ENCODE results near the gene IMPDH1.

IMPDH1 gene

GRCh38 chr7:128362670-128363069, 47.1 kb downstream of the IMPDH1 start:
- Histone ChIP-seq H3K4me1 (ENCODE audit: low read length) (no peaks in the 10 kb centered on the region; the same call in 1 of the 2 replicates), H2AFZ (ENCODE audit: low read length) (no peak overlapping the region), H3K4me2 (ENCODE audit: low read depth, low read length) (no peak overlapping the region), H4K20me1 (ENCODE audit: insufficient read depth, low read length) (no peaks in the 10 kb centered on the region), H3K9me2 (replicated peaks; ENCODE audit: insufficient read depth, low read length) (no peaks in the 10 kb centered on the region), H3K27me3 (replicated peaks; ENCODE audit: insufficient read depth, low read length) (peaks cover 84% of the 10 kb centered on the region), H3K9me3 (replicated peaks; ENCODE audit: insufficient read depth, low read length) (no peaks in the 10 kb centered on the region), H3K36me3 (replicated peaks; ENCODE audit: insufficient read depth, low read length) (no peaks in the 10 kb centered on the region), H3K9ac (ENCODE audit: low read length) (no peak overlapping the region), H3K79me2 (ENCODE audit: low read length) (no peaks in the 10 kb centered on the region), H3F3A (ENCODE audit: insufficient read depth, low read length) (no peaks in the 10 kb centered on the region), H3K4me3 (ENCODE audit: low read length) (no peak overlapping the region), H3K27ac (ENCODE audit: low read length) (no peak overlapping the region)
- no peak for DNase-seq
- TF ChIP-seq EZH2 (optimal IDR thresholded peaks at IDR 0.05; ENCODE audit: low read depth, low read length) (no peak), CTCF (IDR thresholded peaks at IDR 0.05; ENCODE audit: low read length) (no peak), EZH2phosphoT487 (IDR thresholded peaks at IDR 0.05; ENCODE audit: low read length) (no peak)

- Histone ChIP-seq H3K27me3 (replicated peaks; ENCODE audit: insufficient read depth, low read length) (peaks cover 85% of the 10 kb centered on the region), H3K79me2 (ENCODE audit: low read length) (no peaks in the 10 kb centered on the region), H4K20me1 (ENCODE audit: insufficient read depth, low read length) (no peaks in the 10 kb centered on the region), H3K4me2 (ENCODE audit: low read depth, low read length) (peak within 1 kb of the TSS; percentile 86), H3K27ac (ENCODE audit: low read length) (no peak within 1 kb of the TSS), H3K4me3 (ENCODE audit: low read length) (peak within 1 kb of the TSS; percentile 54), H2AFZ (ENCODE audit: low read length) (peak within 1 kb of the TSS; percentile 51), H3K9me2 (replicated peaks; ENCODE audit: insufficient read depth, low read length) (no peaks in the 10 kb centered on the region), H3K36me3 (replicated peaks; ENCODE audit: insufficient read depth, low read length) (no peaks in the 10 kb centered on the region), H3K9me3 (replicated peaks; ENCODE audit: insufficient read depth, low read length) (no peaks in the 10 kb centered on the region), H3F3A (ENCODE audit: insufficient read depth, low read length) (no peaks in the 10 kb centered on the region), H3K4me1 (ENCODE audit: low read length) (no peaks in the 10 kb centered on the region; the same call in 1 of the 2 replicates), H3K9ac (ENCODE audit: low read length) (no peak within 1 kb of the TSS)
- peak; percentile 40 for DNase-seq
- TF ChIP-seq CTCF (IDR thresholded peaks at IDR 0.05; ENCODE audit: low read length): peak; percentile 22
- TF ChIP-seq EZH2phosphoT487 (IDR thresholded peaks at IDR 0.05; ENCODE audit: low read length): no peak
- TF ChIP-seq EZH2 (optimal IDR thresholded peaks at IDR 0.05; ENCODE audit: low read depth, low read length): no peak
Observed at GRCh38 chr7:128361411-128362379, 48.1 kb downstream of the IMPDH1 start, which contains the start of gene PRRT4. Gene PRRT4 (minus strand): TSS chr7:128361690.

GRCh38 chr7:128360359-128360678, 49.5 kb downstream of the IMPDH1 start:
- no peak overlapping the region for H3K9ac ChIP-seq (ENCODE audit: low read length)
- no peak overlapping the region for H3K4me3 ChIP-seq (ENCODE audit: low read length)
- no peaks in the 10 kb centered on the region; the same call in 1 of the 2 replicates for H3K4me1 ChIP-seq (ENCODE audit: low read length)
- TF ChIP-seq EZH2 (optimal IDR thresholded peaks at IDR 0.05; ENCODE audit: low read depth, low read length) (no peak), EZH2phosphoT487 (IDR thresholded peaks at IDR 0.05; ENCODE audit: low read length) (no peak), CTCF (IDR thresholded peaks at IDR 0.05; ENCODE audit: low read length) (no peak)
- no peak for DNase-seq
- no peaks in the 10 kb centered on the region for H3K9me2 ChIP-seq (replicated peaks; ENCODE audit: insufficient read depth, low read length)
- no peaks in the 10 kb centered on the region for H3K9me3 ChIP-seq (replicated peaks; ENCODE audit: insufficient read depth, low read length)
- no peaks in the 10 kb centered on the region for H3F3A ChIP-seq (ENCODE audit: insufficient read depth, low read length)
- H3K27me3 ChIP-seq (replicated peaks; ENCODE audit: insufficient read depth, low read length): peaks cover 83% of the 10 kb centered on the region
- no peaks in the 10 kb centered on the region for H3K79me2 ChIP-seq (ENCODE audit: low read length)
- no peak overlapping the region for H3K27ac ChIP-seq (ENCODE audit: low read length)
- no peaks in the 10 kb centered on the region for H4K20me1 ChIP-seq (ENCODE audit: insufficient read depth, low read length)
- no peak overlapping the region for H2AFZ ChIP-seq (ENCODE audit: low read length)
- H3K36me3 ChIP-seq (replicated peaks; ENCODE audit: insufficient read depth, low read length): no peaks in the 10 kb centered on the region
- H3K4me2 ChIP-seq (ENCODE audit: low read depth, low read length): no peak overlapping the region
